HG03139 (cell line): ENCODE measurements around the gene PLEKHF1.
"Not testable (repeated sequence)": the region's sequence is repeated elsewhere in the genome, so short reads cannot be mapped to it uniquely, and the experiment has no call there.

Source experiments
- ATAC-seq: cut with Tn5 transposase; IDR thresholded peaks from one replicate; pipeline ENCODE4 v1.9.1; 2021; ENCODE audit not compliant: unreplicated experiment

PLEKHF1 gene

GRCh38 chr19:29663861-29664752 lies 1.2 kb upstream of the PLEKHF1 start:
- no peak for ATAC-seq

DNA sequence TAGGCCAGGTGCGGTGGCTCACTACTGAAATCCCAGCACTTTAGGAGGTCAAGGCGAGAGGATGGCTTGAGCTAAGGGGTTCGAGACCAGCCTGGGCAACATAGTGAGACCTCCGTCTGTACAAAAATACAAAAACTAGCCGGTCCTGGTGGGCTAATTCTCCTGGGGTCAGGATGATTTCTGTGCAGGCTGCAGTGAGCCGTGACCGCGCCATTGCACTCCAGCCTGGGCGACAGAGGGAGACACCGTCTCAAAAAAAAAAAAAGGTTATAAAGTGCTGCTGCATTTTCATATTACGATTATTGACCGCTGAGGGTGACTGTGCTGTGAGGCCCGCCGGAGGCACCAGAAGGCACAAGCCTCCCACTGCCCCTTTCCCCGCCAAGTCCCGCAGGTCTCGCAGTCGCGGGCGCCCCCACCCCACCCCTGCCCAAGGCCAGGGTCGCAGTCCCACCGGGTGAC lies 477 bp upstream of the PLEKHF1 start:
- ATAC-seq = no peak

DNA sequence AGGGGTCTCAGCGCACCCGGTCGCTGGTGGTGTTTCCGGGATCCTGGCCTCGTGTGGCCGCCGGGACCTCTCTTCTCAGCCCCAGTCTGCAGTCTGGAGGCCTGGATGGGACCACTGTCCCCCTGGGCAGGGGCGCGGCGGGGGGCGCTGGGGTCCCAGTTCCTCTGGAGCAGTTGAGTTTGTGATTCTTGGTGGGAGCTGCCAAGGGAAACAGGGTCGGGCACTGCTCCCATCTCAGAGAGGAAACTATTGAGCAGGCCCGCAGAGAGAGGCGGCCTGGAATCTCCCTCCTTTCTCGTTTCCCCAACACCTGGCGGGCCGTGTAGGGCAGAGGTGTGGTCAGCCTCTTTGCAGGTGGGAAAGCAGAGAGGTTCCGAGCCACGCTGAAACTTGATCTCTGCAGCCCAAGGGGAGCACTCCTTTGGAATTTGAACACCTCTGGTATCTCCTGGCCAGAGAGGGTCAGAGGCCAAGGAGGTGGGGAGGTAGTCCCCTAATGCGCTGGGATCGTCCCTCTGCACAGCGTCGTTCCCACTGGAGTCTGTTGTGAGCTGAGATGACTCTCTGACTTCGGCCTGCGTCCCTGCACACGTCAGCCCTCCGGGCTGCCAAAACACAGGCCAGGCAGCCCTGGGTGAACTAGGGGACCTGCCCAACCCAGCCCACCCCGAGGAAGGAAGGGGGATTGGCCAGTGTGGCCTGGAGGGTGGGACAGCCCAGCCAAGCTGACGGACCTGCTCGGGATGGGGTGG lies 741 bp downstream of the PLEKHF1 start:
- peak; percentile 7 for ATAC-seq

DNA sequence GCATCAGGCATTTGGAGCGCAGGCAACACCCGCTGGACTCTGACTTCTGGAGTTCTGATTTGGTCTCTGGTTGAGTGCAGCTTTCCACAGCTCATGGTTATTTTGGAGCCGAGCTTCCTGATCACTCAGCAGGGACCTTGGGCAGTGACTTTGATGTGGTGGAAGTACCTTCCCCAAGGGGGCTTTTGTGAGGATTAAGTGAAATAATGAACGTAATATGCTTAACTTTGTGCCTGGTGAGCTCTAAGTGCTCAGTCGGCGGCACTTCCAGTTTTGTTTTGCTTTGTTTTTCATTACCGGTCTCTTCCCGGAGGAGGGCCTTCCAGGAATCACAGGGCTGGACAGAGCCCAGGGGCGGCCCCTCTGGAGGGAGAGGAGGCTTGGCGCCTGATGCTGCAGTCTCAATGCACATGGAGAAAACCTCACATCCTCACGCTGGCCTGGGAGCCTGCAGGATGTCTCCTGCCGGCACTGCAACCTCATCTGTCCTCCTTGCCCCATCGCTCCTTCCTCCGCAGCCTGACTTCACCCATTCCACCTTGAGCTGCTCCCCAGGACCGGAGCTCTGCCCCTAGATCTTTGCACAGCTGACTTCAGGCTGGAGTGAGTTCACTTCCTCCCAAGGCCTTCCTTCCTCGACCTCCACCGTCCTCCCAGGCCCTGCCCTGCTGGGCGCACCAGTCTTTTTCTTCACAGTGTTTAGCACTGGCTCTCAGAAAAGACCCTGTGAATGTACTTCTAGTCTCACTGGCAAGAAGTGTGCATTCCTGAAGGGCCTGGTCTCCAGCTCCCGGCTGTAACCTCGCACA lies 1.5 kb downstream of the PLEKHF1 start:
- ATAC-seq = no peak

DNA sequence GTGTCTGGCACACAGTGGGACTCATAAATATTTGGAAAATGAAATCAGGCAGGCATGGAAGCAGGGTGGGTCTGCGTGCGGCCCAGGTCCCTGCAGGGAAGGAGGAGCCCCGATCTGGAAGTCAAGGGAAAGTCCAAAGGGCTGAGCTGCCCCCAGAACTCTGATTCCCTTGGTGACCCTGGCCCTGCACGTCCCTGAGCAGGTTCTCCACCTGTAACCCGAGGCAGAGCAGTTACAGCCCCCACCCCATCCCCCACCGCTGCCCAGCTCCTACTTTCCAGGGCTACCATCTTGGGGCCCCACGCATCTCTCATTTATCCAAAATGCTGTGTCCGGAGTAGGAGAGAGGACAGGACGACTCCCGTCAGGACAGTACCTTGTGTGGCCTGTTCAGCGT lies 2.1 kb downstream of the PLEKHF1 start:
- no peak for ATAC-seq

DNA sequence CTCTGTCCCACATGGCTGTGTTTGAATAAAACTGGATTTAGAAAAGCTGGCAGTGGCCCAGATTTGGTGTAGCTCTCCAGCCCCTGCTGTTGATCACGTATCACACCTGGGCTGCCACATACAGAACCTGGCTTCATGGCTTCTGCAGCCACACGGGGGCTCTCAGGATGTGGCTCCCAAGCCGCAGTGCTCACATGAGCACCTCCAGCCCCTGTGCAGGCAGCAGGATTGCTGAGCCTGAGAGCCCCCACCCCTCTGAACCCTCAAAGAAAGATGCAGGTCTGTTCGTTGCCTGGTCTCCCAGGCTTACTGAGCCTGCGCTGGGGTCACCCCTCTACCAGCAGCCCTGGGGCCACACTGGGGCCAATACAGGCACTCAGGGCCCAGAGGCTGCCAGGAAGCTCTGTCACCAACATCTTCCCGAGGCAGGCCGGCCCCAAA lies 2.7 kb downstream of the PLEKHF1 start:
- ATAC-seq = no peak

DNA sequence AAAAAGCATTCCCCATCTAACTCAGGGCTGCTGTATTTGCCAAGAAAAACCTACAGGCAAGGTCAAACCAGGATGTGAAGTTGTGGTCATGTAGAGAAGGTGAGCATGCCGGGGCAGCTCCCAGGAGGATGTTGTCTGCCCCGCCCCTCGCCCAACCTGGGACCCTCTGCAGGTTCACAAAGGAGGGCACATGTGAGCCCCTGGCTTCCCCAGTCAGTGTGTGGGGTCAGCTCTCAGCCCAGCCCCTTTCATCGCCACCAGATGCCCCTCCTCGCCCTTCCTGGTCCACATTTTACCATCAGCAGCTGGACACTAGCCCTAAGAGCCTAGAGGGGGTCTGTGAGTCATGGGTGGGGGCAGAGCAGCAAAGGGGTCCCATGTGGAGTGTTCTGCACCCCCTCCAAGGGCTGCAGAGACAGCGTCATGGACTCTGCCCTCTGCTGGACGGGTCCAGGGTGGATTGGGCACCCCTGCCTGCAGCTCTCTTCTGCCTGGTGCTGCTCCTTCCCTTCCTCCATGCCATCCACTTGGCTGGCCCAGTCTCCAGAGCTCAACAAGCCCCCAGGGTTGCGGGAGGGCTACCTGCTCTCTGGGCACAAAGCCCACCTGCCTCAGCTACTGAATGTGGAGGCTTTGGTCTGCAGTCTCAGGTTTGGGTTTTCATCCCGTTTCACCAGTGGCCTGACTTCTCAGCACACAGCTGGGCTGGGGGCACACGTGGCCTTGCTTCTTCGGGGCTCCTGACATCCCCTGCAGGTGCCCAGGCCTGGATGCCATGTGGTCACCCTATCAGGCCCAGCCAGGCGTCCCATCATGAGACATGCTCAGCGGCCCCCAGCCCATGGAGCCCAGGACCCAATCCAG lies 3.7 kb downstream of the PLEKHF1 start:
- ATAC-seq = no peak

- ATAC-seq = no peak
These were observed 5.0 kb downstream of the PLEKHF1 start for GRCh38 chr19:29670255-29670654.

GRCh38 chr19:29671026-29671392 lies 5.7 kb downstream of the PLEKHF1 start:
- not testable (repeated sequence) for ATAC-seq

DNA sequence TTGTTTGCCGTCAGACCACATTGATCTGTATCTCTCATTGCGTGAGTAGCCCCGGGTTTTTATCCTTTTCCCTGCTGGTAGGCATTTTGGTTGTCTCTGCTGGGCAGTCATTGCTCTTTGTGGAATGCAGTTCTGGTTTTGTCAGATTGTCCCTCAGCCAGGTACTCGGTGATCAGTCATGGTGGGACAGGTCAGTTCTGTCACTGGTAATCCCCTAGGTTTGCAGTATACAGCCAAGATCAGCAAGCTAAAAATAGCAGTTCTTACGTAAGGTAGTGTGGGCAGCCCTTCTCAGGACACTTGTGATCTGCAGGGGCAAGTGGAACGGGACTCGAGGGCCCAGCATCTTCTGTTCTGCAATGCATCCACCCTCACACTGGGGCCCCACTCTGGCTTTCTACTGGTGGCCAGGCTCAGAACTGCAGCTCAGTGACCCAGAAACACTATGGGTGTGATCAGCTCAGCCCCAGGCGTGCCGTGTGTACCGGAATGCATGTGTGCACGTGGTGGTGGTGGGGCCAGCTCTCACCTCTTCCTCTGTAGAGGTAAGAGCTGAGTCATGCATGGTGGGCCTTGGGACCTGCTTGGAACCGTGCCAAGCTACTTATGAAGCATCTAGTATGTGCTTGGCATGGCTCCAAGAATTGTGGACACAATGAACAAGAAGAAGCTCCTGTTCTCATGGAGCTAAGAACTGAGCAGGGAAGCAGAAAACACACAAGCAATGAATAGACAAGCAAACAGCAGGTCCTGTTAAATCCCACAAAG lies 6.3 kb downstream of the PLEKHF1 start:
- peak; percentile 66 for ATAC-seq

DNA sequence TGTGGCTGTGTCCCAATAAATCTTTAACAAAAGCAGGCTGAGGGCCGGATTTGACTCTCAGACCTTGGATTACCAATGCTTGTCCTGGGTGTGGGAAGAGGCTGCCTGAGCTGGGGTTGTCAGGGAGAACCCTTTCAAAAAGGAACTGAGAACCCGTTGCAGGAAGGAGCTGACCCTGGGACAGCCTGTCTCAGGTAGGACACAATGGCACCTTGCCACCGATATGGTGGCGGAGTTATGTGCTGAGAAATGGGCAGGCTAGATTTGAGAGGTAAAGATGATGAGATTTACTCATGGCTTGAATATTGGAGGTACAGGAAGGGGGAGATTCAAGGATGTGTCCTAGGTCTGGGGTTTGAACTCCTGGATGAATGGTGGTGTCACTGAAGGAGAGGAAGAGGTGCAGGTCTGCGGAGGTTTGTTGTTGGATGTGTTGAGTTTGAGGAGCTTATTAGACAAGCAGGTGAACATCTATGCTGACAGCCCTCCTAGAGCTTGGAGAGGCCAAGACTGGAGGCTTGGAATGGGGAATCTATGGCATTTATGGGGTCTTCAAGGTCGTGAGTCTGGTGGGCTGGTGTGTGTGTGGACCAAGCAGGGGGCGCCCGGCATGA lies 7.2 kb downstream of the PLEKHF1 start:
- no peak for ATAC-seq

- ATAC-seq = no peak
These were observed 7.7 kb downstream of the PLEKHF1 start for GRCh38 chr19:29672933-29673336.

GRCh38 chr19:29673451-29674371 lies 8.4 kb downstream of the PLEKHF1 start:
- ATAC-seq = no peak

DNA sequence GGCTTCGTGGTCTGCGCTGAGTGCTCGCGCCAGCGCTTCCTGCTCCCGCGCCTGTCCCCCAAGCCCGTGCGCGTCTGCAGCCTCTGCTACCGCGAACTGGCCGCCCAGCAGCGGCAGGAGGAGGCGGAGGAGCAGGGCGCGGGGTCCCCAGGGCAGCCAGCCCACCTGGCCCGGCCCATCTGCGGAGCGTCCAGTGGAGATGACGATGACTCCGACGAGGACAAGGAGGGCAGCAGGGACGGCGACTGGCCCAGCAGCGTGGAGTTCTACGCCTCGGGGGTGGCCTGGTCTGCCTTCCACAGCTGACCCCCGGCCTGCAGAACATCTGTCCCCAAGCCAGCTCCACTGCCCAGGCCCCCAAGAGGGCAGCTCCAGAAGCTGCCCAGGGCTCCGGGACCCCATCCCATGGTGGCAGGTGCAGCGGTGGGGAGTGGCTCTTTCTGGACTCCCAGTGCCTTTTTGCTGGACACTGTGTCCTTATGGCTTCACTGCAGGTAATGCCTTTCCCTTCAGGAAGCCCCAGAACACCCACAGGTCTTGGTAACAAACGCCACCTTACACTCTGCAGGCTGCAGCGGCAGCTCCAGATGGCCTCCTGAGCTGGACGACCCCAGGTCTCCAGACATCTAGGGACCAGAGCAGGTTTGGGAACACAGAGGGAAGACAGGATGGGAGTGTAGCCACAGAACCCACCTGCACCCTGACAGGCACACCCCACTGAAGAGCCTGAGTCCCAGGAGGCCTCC lies 9.3 kb downstream of the PLEKHF1 start:
- no peak for ATAC-seq

DNA sequence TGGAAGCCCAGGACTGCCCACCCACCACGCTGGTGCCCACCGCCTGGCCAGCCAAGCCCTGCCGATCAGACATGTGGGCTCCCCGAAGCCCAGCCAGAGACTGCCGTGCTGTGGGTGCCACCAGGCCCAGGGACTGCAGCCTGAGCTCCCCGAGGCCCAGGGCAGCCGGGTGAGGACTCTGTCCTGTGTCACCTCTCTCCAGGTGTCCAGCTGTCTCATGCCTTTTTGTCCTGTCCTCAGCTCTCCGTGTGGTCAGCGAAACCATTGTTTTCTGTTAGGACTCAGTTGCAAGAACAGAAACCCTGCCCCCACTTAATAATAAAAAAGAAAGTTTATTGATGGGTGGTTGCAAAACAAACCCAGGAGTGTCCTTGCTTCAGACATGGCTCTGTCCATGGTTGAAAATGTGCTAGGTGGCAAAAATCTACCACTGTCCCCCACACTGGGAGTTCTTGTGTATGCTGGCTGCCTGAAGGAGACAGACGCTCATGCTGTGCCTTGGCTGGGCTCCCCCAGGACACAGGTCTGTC lies 9.9 kb downstream of the PLEKHF1 start:
- ATAC-seq = no peak

- no peak for ATAC-seq
These were observed 10.5 kb downstream of the PLEKHF1 start for GRCh38 chr19:29675650-29676186.

- ATAC-seq = no peak
These were observed 11.3 kb downstream of the PLEKHF1 start for GRCh38 chr19:29676586-29676985.
